Measurements from ENCODE around the gene EIF1. TPM values are rescaled to one million over a fixed set of nuclear protein-coding genes. Genes with fewer than 3 reads are reported as not detected.

EIF1 gene
- total RNA-seq, 2 donors from 2014 or later: 99.5 to 120 TPM

DNA sequence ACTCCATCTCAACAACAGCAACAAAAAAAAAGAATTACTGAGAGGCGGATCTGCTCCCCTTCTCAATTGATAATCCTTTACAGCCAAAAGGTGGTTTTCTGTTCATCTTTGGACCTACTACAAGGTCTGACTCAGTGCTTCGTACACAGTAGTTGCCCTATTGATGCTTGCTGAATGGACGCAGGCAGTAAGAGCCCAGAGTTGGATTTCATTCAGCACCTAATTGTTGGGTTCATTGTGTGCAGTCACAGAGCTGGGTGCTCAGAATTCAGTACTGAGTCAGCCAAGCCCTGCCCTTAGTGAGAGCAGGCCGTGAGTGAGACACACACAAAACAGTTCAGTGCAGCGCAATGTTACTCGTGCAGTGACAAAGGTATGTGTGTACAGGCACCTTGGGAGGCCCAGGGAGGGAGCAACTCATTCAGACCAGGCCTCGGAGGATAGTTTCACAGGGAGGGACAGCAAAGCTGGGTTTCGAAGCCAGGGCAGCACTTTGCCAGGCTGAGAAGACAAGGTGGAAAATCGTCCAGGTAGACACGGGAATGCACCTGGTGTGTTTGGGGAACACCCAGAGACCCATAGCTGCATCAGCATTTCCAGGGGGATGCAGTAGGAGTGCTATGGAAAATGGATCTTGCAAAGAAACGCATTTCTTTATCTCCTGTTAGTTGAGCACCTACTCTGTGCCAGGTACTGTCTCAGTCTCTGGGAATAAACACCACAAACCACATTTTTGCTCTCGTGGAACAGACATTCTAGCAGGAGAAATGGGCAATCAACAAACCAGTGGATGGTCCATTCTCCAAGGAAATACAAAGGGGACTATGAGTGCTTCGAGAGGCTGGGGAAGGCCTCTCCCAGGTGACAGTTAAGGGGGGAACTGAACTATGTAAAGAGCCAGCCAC is 46.2 kb upstream of the EIF1 start:
- ATAC-seq (no peak), DNase-seq (no peak)
- H3K4me1 ChIP-seq: no peaks in the 10 kb centered on the region
- no peaks in the 10 kb centered on the region for H3K36me3 ChIP-seq (replicated peaks in 1 of 2; ENCODE audit: insufficient read depth in 1 of 2, low read depth in 2 of 2)
- WGBS, 2 donors: 67 to 70% methylated on average over 13 of the region's 13 CpGs
- no peaks in the 10 kb centered on the region for H3K27me3 ChIP-seq
- TF ChIP-seq POLR2A (IDR thresholded peaks at IDR 0.05): no peak
- TF ChIP-seq CTCF (IDR thresholded peaks at IDR 0.05): no peak
- no peaks in the 10 kb centered on the region for H3K9me3 ChIP-seq
- H3K27ac ChIP-seq: no peak overlapping the region
- H3K4me3 ChIP-seq: no peak overlapping the region
- intact Hi-C loops (cut with DNase I): no loop called here

- no peaks in the 10 kb centered on the region for H3K9me3 ChIP-seq
- peaks cover 25% of the 10 kb centered on the region for H3K4me1 ChIP-seq
- no peak overlapping the region for H3K4me3 ChIP-seq
- ATAC-seq: no peak
- TF ChIP-seq CTCF (IDR thresholded peaks at IDR 0.05): no peak
- no peak for TF ChIP-seq POLR2A (IDR thresholded peaks at IDR 0.05)
- WGBS, 2 donors: 27 to 56% methylated on average over 9 to 15 of the region's 15 CpGs
- intact Hi-C loops (cut with DNase I): no loop called here
- H3K27ac ChIP-seq: no peak overlapping the region
- DNase-seq: no peak
- no peaks in the 10 kb centered on the region for H3K27me3 ChIP-seq
- H3K36me3 ChIP-seq (replicated peaks in 1 of 2; ENCODE audit: insufficient read depth in 1 of 2, low read depth in 2 of 2): no peaks in the 10 kb centered on the region
Observed at GRCh38 chr17:41647038-41647813, 41.5 kb upstream of the EIF1 start.

GRCh38 chr17:41647940-41648410 is 40.7 kb upstream of the EIF1 start:
- 2 to 3% methylated on average over 9 to 22 of the region's 22 CpGs for WGBS, 2 donors
- H3K4me1 ChIP-seq: peaks cover 25% of the 10 kb centered on the region
- intact Hi-C loops (cut with DNase I): no loop called here
- DNase-seq: peak; percentile 90 to 94 (median 91)
- TF ChIP-seq POLR2A (IDR thresholded peaks at IDR 0.05) (no peak), CTCF (IDR thresholded peaks at IDR 0.05) (peak; percentile 89 to 97 (median 94))
- peak overlapping the region in 1 of 4 donors; percentile 64 for H3K27ac ChIP-seq
- H3K36me3 ChIP-seq (replicated peaks in 1 of 2; ENCODE audit: insufficient read depth in 1 of 2, low read depth in 2 of 2): no peaks in the 10 kb centered on the region
- H3K4me3 ChIP-seq: no peak overlapping the region
- ATAC-seq: peak; percentile 76
- H3K27me3 ChIP-seq: no peaks in the 10 kb centered on the region
- H3K9me3 ChIP-seq: no peaks in the 10 kb centered on the region

DNA sequence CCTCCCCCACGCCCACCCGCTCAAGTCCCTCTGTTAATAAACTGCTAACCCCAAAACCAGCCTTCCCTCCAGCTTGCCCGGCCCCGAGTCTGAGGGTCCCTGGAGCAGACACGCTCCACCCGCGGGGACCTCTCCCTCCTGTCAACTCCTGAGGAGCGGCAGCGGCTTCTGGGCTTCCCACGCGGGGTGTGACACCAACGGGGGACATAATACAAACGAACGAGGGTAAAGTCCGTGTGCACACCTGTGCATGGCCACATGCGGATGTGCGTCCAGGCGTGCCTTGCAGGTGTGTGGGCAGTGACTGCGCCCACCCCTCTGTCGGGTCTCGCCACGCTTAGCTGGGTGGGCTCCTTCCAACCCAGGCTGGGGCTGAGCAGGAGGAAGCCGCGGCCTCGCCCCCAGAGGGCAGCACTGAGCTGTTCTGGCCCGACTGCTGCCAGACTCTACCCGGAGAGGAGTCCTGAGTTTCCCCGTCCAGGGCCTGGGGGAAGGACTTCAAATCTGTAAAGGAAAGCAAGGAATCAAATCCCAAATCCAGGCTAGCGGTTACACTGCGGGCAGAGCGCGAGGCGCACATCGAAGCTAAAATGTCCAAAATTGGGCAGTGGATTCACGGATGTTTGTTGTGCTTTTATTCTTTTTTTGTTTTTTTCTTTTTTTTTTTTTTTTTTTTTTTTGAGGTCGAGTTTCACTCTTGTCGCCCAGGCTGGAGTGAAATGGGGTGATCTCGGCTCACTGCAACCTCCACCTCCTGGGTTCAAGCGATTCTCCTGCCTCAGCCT is 40.1 kb upstream of the EIF1 start:
- Histone ChIP-seq H3K9me3 (no peaks in the 10 kb centered on the region), H3K36me3 (replicated peaks in 1 of 2; ENCODE audit: insufficient read depth in 1 of 2, low read depth in 2 of 2) (no peaks in the 10 kb centered on the region), H3K4me3 (no peak overlapping the region), H3K27ac (peak overlapping the region in 3 of 4 donors; percentile 19 to 71 (median 64)), H3K27me3 (no peaks in the 10 kb centered on the region), H3K4me1 (peaks cover 26% of the 10 kb centered on the region)
- 4 to 5% methylated on average over 25 to 39 of the region's 39 CpGs for WGBS, 2 donors
- TF ChIP-seq POLR2A (IDR thresholded peaks at IDR 0.05) (peak in 1 of 3 donors; percentile 30), CTCF (IDR thresholded peaks at IDR 0.05) (peak; percentile 88 to 96 (median 94))
- intact Hi-C loops (cut with DNase I): no loop called here
- DNase-seq (peak; percentile 89 to 90 (median 90)), ATAC-seq (peak; percentile 88)
